HepG2 (cell line): ENCODE results near the gene GNPNAT1.

Experiments used
- CBX2 ChIP-seq, 2 experiments: fragments of 200-600 bp in 1 of 2; sonication (generic); formaldehyde crosslinking in 1 of 2; IDR thresholded peaks; 2 replicates each; pipeline versions ENCODE4 v1.7.0 to v1.8.1; 2018 to 2022; ENCODE audit warnings: low read depth in 2 of 2, low read length in 1 of 2, mild to moderate bottlenecking in 1 of 2, missing genetic modification reagents in 1 of 2
- CTCF ChIP-seq: sonication (generic); formaldehyde crosslinking; IDR thresholded peaks from 2 replicates; pipeline ENCODE4 v1.5.0; 2020; ENCODE audit warnings: mild to moderate bottlenecking, missing genetic modification reagents, moderate library complexity
- DMTF1 ChIP-seq: sonication (generic); formaldehyde crosslinking; IDR thresholded peaks from 2 replicates; pipeline ENCODE4 v1.4.0; 2020; ENCODE audit warnings: mild to moderate bottlenecking, missing genetic modification reagents
- HCFC1 ChIP-seq: fragments of 150-350 bp; IDR thresholded peaks from 2 replicates; pipeline ENCODE4 v1.6.1; 2014; ENCODE audit warnings: low read depth, low read length
- JUNB ChIP-seq: sonication (generic); formaldehyde crosslinking; IDR thresholded peaks from 2 replicates; pipeline ENCODE4 v1.8.0; 2022; ENCODE audit warnings: missing genetic modification reagents, mild to moderate bottlenecking, borderline replicate concordance
- NKX3-1 ChIP-seq: sonication (generic); formaldehyde crosslinking; IDR thresholded peaks from 2 replicates; pipeline ENCODE4 v1.5.0; 2020; ENCODE audit warnings: missing genetic modification reagents
- NR1H2 ChIP-seq: sonication (generic); formaldehyde crosslinking; IDR thresholded peaks from 2 replicates; pipeline ENCODE4 v1.8.1; 2022; ENCODE audit warnings: low read depth, missing genetic modification reagents, borderline replicate concordance

GRCh38 chr14:52789118-52789517, 2.3 kb downstream of the GNPNAT1 start:
- TF ChIP-seq JUNB (CRISPR knock-in tag) (no peak), CTCF (no peak), DMTF1 (CRISPR knock-in tag) (no peak), NKX3-1 (CRISPR knock-in tag) (no peak), HCFC1 (no peak), CBX2 (IDR thresholded peaks at IDR 0.05; ENCODE audit: low read depth, low read length) (no peak), CBX2 (CRISPR knock-in tag; IDR thresholded peaks at IDR 0.05; ENCODE audit: low read depth) (no peak), NR1H2 (CRISPR knock-in tag) (no peak)
